ENCODE results near the gene CFAP47. TPM values are rescaled to one million over a fixed set of nuclear protein-coding genes. Genes with fewer than 3 reads are reported as not detected.
"Not testable (repeated sequence)": the region's sequence is repeated elsewhere in the genome, so short reads cannot be mapped to it uniquely, and the experiment has no call there.

The CFAP47 gene
- total RNA-seq, 2 experiments from 2014 or later, result not detected

- no peak overlapping the region for H3K4me3 Mint-ChIP-seq
- ChIA-PET POLR2A (no interaction called here), CTCF (no interaction called here)
- intact Hi-C loops (cut with micrococcal nuclease), result no loop called here
- peaks cover 4% of the 10 kb centered on the region for H3K9me3 Mint-ChIP-seq
- H3K27me3 Mint-ChIP-seq, result no peaks in the 10 kb centered on the region
- no peak overlapping the region for H3K27ac Mint-ChIP-seq
- H3K4me1 Mint-ChIP-seq (ENCODE audit: low read depth), result no peaks in the 10 kb centered on the region
- DNase-seq, result no peak
- no peaks in the 10 kb centered on the region for H3K36me3 Mint-ChIP-seq
Observed at GRCh38 chrX:36087366-36087765, 167.8 kb downstream of the CFAP47 start.

DNA sequence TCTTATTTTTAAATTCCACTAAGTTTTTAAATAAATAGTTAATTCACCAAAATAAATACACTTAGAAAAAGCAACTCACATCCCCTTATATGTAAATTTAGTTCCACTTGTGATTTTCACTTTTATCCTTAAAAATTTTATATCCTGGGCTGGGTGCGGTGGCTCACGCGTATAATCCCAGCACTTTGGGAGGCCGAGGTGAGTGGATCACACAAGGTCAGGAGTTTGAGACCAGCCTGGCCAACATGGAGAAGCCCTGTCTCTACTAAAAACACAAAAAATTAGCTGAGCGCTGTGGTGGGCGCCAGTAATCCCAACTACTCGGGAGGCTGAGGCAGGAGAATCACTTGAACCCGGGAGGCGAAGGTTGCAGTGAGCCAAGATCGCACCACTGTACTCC is 169.4 kb downstream of the CFAP47 start:
- H3K36me3 Mint-ChIP-seq; H3K27me3 Mint-ChIP-seq; H3K4me1 Mint-ChIP-seq (ENCODE audit: low read depth); H3K27ac Mint-ChIP-seq; POLR2A ChIA-PET; DNase-seq; CTCF ChIA-PET; H3K4me3 Mint-ChIP-seq; H3K9me3 Mint-ChIP-seq; intact Hi-C loops (cut with micrococcal nuclease): not testable (repeated sequence)

- H3K9me3 Mint-ChIP-seq, result peaks cover 2% of the 10 kb centered on the region
- POLR2A ChIA-PET, result no interaction called here
- H3K4me3 Mint-ChIP-seq, result no peak overlapping the region
- H3K27ac Mint-ChIP-seq, result no peak overlapping the region
- no peaks in the 10 kb centered on the region for H3K36me3 Mint-ChIP-seq
- CTCF ChIA-PET, result no interaction called here
- no peaks in the 10 kb centered on the region for H3K27me3 Mint-ChIP-seq
- intact Hi-C loops (cut with micrococcal nuclease), result no loop called here
- H3K4me1 Mint-ChIP-seq (ENCODE audit: low read depth), result no peaks in the 10 kb centered on the region
- DNase-seq, result no peak
Observed at GRCh38 chrX:36102425-36102824, 182.9 kb downstream of the CFAP47 start.

GRCh38 chrX:36116222-36116621 is 196.7 kb downstream of the CFAP47 start:
- H3K4me1 Mint-ChIP-seq (ENCODE audit: low read depth), result no peaks in the 10 kb centered on the region
- intact Hi-C loops (cut with micrococcal nuclease), result no loop called here
- no peaks in the 10 kb centered on the region for H3K27me3 Mint-ChIP-seq
- H3K4me3 Mint-ChIP-seq, result no peak overlapping the region
- H3K27ac Mint-ChIP-seq, result no peak overlapping the region
- POLR2A ChIA-PET, result no interaction called here
- H3K36me3 Mint-ChIP-seq, result no peaks in the 10 kb centered on the region
- H3K9me3 Mint-ChIP-seq, result peaks cover 5% of the 10 kb centered on the region
- no peak for DNase-seq
- CTCF ChIA-PET, result no interaction called here

DNA sequence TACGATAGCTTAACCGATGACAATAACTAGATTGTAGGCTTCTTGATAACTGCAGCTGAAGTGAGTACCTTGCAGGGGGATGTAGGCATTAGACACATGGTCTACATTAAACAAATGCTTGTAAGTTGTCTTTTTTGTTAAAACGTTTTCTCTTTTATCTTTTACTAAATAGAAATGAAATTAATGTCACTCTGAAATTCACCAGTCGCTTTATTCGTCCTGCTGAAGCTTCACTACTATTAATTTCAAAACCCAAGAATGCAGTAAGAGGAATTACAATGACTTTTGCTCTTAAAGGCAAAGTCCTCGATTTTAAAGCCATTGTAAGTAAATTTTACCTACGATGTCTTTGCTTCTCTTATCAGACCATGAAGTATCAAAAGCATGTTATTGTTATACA is 239.7 kb downstream of the CFAP47 start:
- DNase-seq, result no peak
- intact Hi-C loops (cut with micrococcal nuclease), result no loop called here
- ChIA-PET POLR2A (no interaction called here), CTCF (no interaction called here)
- H3K27me3 Mint-ChIP-seq, result no peaks in the 10 kb centered on the region
- H3K4me3 Mint-ChIP-seq, result no peak overlapping the region
- H3K9me3 Mint-ChIP-seq, result peaks cover 4% of the 10 kb centered on the region
- no peaks in the 10 kb centered on the region for H3K36me3 Mint-ChIP-seq
- no peaks in the 10 kb centered on the region for H3K4me1 Mint-ChIP-seq (ENCODE audit: low read depth)
- no peak overlapping the region for H3K27ac Mint-ChIP-seq

- intact Hi-C loops (cut with micrococcal nuclease), result no loop called here
- H3K4me3 Mint-ChIP-seq, result no peak overlapping the region
- H3K9me3 Mint-ChIP-seq, result peaks cover 4% of the 10 kb centered on the region
- ChIA-PET POLR2A (no interaction called here), CTCF (no interaction called here)
- H3K27me3 Mint-ChIP-seq, result no peaks in the 10 kb centered on the region
- H3K27ac Mint-ChIP-seq, result no peak overlapping the region
- H3K4me1 Mint-ChIP-seq (ENCODE audit: low read depth), result no peaks in the 10 kb centered on the region
- no peaks in the 10 kb centered on the region for H3K36me3 Mint-ChIP-seq
- DNase-seq, result no peak
Observed at GRCh38 chrX:36160081-36160480, 240.5 kb downstream of the CFAP47 start.

- ChIA-PET POLR2A (no interaction called here), CTCF (no interaction called here)
- Mint-ChIP-seq H3K4me1 (ENCODE audit: low read depth) (no peaks in the 10 kb centered on the region), H3K27ac (no peak overlapping the region), H3K36me3 (no peaks in the 10 kb centered on the region), H3K27me3 (no peaks in the 10 kb centered on the region), H3K9me3 (no peaks in the 10 kb centered on the region), H3K4me3 (no peak overlapping the region)
- DNase-seq, result no peak
- intact Hi-C loops (cut with micrococcal nuclease), result no loop called here
Observed at GRCh38 chrX:36198575-36198974, 279.0 kb downstream of the CFAP47 start.

DNA sequence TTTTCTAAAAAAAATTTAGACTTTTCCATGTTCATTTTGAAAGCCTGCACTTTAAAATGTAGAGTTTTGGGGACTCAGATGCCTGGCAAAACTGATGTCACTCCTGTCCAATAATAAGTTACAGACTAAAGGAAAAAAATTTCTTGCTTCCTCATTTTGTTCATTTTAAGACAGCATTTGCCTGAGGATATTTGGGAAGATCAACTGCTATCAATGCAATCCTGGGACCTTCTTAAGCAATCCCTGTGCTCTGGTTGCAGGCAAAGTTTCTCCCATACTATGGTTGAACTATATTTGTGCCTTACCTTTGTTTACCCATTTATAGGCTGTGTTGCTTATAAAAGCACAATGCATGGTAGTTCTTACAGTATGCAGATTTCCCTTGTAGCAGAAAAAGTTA is 280.4 kb downstream of the CFAP47 start:
- intact Hi-C loops (cut with micrococcal nuclease), result no loop called here
- Mint-ChIP-seq H3K4me1 (ENCODE audit: low read depth) (no peaks in the 10 kb centered on the region), H3K4me3 (no peak overlapping the region), H3K9me3 (no peaks in the 10 kb centered on the region), H3K36me3 (no peaks in the 10 kb centered on the region), H3K27ac (no peak overlapping the region), H3K27me3 (no peaks in the 10 kb centered on the region)
- ChIA-PET CTCF (no interaction called here), POLR2A (no interaction called here)
- no peak for DNase-seq

DNA sequence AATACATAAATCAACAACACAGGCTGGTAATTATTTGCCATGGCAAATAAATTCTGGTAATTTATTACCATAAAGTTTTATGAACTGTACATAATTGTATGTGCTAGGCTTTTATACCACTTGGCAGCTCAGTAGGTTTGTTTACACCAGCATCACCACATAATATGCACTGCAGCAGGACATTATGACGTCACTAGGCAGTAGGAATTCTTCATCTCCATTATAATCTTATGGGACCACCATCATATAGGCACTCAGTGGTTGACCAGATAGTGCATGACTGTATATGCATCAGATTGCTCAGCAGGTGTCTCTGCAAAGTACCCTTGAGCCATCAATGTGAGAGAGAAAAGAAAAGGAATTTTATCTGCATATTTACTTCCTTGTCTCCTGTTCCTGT is 295.4 kb downstream of the CFAP47 start:
- Mint-ChIP-seq H3K4me1 (ENCODE audit: low read depth) (no peaks in the 10 kb centered on the region), H3K9me3 (peaks cover 3% of the 10 kb centered on the region), H3K27ac (no peak overlapping the region), H3K36me3 (no peaks in the 10 kb centered on the region), H3K27me3 (no peaks in the 10 kb centered on the region), H3K4me3 (no peak overlapping the region)
- ChIA-PET POLR2A (no interaction called here), CTCF (no interaction called here)
- intact Hi-C loops (cut with micrococcal nuclease), result no loop called here
- no peak for DNase-seq

- ChIA-PET CTCF (no interaction called here), POLR2A (no interaction called here)
- H3K27me3 Mint-ChIP-seq, result no peaks in the 10 kb centered on the region
- H3K4me3 Mint-ChIP-seq, result no peak overlapping the region
- H3K9me3 Mint-ChIP-seq, result peaks cover 3% of the 10 kb centered on the region
- DNase-seq, result no peak
- no peaks in the 10 kb centered on the region for H3K4me1 Mint-ChIP-seq (ENCODE audit: low read depth)
- H3K27ac Mint-ChIP-seq, result no peak overlapping the region
- no peaks in the 10 kb centered on the region for H3K36me3 Mint-ChIP-seq
- intact Hi-C loops (cut with micrococcal nuclease), result no loop called here
Observed at GRCh38 chrX:36218801-36219200, 299.3 kb downstream of the CFAP47 start.

DNA sequence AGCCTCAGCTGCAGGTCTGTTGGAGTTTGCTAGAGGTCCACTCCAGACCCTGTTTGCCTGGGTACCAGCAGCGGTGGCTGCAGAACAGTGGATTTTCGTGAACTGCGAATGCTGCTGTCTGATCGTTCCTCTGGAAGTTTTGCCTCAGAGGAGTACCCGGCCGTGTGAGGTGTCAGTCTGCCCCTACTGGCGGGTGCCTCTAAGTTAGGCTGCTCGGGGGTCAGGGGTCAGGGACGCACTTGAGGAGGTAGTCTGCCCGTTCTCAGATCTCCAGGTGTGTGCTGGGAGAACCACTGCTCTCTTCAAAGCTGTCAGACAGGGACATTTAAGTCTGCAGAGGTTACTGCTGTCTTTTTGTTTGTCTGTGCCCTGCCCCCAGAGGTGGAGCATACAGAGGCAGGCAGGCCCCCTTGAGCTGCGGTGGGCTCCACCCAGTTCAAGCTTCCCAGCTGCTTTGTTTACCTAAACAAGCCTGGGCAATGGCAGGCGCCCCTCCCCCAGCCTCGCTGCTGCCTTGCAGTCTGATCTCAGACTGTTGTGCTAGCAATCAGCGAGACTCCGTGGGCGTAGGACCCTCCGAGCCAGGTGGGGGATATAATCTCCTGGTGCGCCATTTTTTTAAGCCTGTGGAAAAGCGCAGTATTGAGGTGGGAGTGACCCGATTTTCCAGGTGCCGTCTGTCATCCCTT is 315.4 kb downstream of the CFAP47 start:
- DNase-seq; POLR2A ChIA-PET; H3K9me3 Mint-ChIP-seq; H3K36me3 Mint-ChIP-seq; H3K4me1 Mint-ChIP-seq (ENCODE audit: low read depth); CTCF ChIA-PET; intact Hi-C loops (cut with micrococcal nuclease); H3K4me3 Mint-ChIP-seq; H3K27ac Mint-ChIP-seq; H3K27me3 Mint-ChIP-seq: not testable (repeated sequence)

DNA sequence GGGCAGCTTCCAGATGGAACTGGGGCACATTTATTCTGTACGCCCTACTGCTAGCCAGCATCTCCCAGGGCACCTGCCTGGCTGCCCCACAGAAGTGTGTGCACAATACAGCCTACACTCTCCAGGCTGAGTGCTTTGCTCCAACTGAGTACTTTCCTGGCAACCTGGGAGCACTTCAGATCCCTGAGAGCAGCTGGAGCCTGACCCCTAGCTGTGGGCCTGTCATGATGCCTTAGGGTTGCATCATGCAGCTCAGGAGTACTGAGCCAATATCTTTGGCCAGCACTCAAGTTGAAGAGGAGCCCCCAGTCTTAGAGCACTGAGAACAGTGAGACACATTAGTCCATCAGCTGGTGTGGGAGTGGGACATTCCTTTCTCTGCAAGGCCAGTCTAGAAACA is 321.9 kb downstream of the CFAP47 start:
- no peaks in the 10 kb centered on the region for H3K9me3 Mint-ChIP-seq
- ChIA-PET CTCF (no interaction called here), POLR2A (no interaction called here)
- no peaks in the 10 kb centered on the region for H3K27me3 Mint-ChIP-seq
- H3K36me3 Mint-ChIP-seq, result no peaks in the 10 kb centered on the region
- no peaks in the 10 kb centered on the region for H3K4me1 Mint-ChIP-seq (ENCODE audit: low read depth)
- H3K27ac Mint-ChIP-seq, result no peak overlapping the region
- no peak for DNase-seq
- no peak overlapping the region for H3K4me3 Mint-ChIP-seq
- intact Hi-C loops (cut with micrococcal nuclease), result no loop called here

- Mint-ChIP-seq H3K4me1 (ENCODE audit: low read depth) (no peaks in the 10 kb centered on the region), H3K4me3 (no peak overlapping the region), H3K9me3 (peaks cover 4% of the 10 kb centered on the region), H3K36me3 (no peaks in the 10 kb centered on the region), H3K27me3 (no peaks in the 10 kb centered on the region), H3K27ac (no peak overlapping the region)
- ChIA-PET POLR2A (no interaction called here), CTCF (no interaction called here)
- DNase-seq, result no peak
- intact Hi-C loops (cut with micrococcal nuclease), result no loop called here
Observed at GRCh38 chrX:36266155-36266554, 346.6 kb downstream of the CFAP47 start.

DNA sequence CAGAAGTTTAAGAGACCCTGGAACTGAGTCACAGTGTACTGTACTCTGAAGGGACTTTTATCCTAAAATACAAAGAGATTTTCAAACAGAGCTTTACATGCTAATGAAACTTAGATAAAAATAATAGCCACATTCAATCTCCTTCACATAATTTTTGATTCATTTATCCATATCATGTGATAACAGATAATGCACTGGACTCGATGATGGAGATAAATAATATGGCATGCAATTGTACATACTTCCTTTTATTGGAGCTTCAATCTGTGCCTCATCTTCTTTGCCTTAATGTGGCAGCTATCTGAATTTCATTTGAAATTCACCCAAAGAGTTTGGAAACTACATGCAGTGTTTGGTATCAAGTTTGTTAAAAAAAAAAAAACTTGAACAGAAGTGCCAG is 390.6 kb downstream of the CFAP47 start:
- Mint-ChIP-seq H3K4me1 (ENCODE audit: low read depth) (no peaks in the 10 kb centered on the region), H3K36me3 (no peaks in the 10 kb centered on the region), H3K27ac (no peak overlapping the region), H3K27me3 (no peaks in the 10 kb centered on the region), H3K4me3 (no peak overlapping the region), H3K9me3 (peaks cover 2% of the 10 kb centered on the region)
- CTCF ChIA-PET, result no interaction called here
- DNase-seq, result no peak
- intact Hi-C loops (cut with micrococcal nuclease), result no loop called here
- POLR2A ChIA-PET, result no interaction called here

Data from activated CD4-positive, alpha-beta memory T cell treated with anti-CD3 and anti-CD28 coated beads for 36 hours (primary cell).